ENCODE results near the gene MYO5C. TPM values are rescaled to one million over a fixed set of nuclear protein-coding genes. Genes with fewer than 3 reads are reported as not detected.

MYO5C gene
- total RNA-seq, 1 donor = not detected

DNA sequence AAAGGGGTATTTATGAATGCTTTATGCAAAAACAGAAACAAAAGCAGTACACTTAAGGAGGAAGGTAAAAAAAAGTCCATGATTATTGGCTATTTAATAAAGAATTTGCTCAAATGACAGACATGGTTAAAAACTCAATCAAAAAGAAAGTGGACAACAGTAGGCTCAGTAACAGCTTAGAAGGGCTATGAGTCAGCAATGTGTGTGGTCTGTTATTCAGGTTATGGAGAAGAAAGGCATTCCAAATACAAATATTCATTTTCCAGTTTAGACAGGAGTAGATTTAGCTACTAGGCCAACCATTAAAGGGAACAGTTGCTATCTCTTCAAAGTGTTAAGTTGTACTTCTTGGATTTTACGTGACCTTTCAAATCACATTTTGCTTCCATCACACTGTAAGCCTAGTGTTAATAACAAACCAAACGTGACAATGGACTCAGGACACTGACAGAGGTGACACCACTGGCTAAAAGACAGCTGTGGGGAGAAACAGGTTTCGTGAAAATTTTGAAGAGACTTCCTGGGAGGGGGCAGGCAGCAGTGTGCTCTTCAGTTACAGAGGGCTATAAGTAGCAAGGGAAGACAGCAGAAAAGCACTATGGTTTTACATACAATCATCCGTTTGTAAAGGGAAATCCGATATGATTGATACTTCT is 41.7 kb upstream of the MYO5C start:
- DNase-seq (ENCODE audit: low read depth) = peak; percentile 42
- no peak for TF ChIP-seq CTCF (IDR thresholded peaks at IDR 0.05; ENCODE audit: insufficient read depth, low read depth, low read length)
- H3K4me3 ChIP-seq (ENCODE audit: low read depth, low read length) = no peak overlapping the region

DNA sequence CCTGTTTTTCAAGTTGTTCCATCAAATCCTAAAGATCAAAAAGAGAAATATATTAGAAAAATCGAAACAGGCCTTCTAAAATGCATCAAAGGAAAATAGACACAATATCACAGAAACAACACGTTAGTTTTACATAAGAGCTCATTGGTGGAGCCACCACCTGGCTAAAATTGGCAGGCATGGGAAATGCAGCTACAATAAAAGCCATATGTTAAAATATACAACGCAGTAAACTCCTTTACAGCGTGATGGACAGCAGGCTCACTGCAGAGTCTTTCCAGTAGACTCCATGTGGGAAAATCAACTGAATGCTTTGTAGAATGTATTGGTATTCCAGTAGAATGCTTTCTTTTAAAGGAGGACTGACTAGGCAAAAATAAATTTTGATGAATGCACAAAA is 40.9 kb upstream of the MYO5C start:
- DNase-seq (ENCODE audit: low read depth) = no peak

GRCh38 chr15:52334491-52335160 is 39.0 kb upstream of the MYO5C start:
- TF ChIP-seq CTCF (IDR thresholded peaks at IDR 0.05; ENCODE audit: insufficient read depth, low read depth, low read length) = no peak
- no peak for DNase-seq (ENCODE audit: low read depth)
- no peak overlapping the region for H3K4me3 ChIP-seq (ENCODE audit: low read depth, low read length)

More for the DNA sequence above, 40.9 kb upstream of the MYO5C start:
- TF ChIP-seq CTCF (IDR thresholded peaks at IDR 0.05; ENCODE audit: insufficient read depth, low read depth, low read length) = no peak
- H3K4me3 ChIP-seq (ENCODE audit: low read depth, low read length) = no peak overlapping the region

- H3K4me3 ChIP-seq (ENCODE audit: low read depth, low read length) = no peak overlapping the region
- DNase-seq (ENCODE audit: low read depth) = peak; percentile 56
- TF ChIP-seq CTCF (IDR thresholded peaks at IDR 0.05; ENCODE audit: insufficient read depth, low read depth, low read length) = peak; percentile 54
These were observed 36.1 kb upstream of the MYO5C start for GRCh38 chr15:52331490-52332240.

DNA sequence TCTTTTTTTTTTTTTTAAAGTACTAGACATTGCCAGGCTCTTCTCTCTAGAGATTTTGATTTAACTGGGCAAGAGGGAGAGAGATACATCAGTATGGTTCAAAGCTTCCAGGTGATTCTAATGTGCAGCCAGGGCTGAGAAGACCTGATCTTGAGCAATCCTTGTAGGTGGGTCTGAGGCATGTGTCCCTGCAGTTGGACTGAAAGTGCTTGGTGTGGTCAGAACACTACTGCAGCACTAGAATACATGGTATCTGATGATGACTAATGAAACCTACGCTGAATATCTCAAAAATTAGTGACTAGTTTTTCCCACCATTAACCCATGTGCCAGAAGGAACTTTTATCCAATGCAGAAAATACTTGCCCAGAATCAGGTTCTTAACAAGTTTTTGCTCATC is 34.4 kb upstream of the MYO5C start:
- no peak for DNase-seq (ENCODE audit: low read depth)
- TF ChIP-seq CTCF (IDR thresholded peaks at IDR 0.05; ENCODE audit: insufficient read depth, low read depth, low read length) = no peak
- no peak overlapping the region for H3K4me3 ChIP-seq (ENCODE audit: low read depth, low read length)

GRCh38 chr15:52329150-52329549 is 33.5 kb upstream of the MYO5C start:
- H3K4me3 ChIP-seq (ENCODE audit: low read depth, low read length) = no peak overlapping the region
- TF ChIP-seq CTCF (IDR thresholded peaks at IDR 0.05; ENCODE audit: insufficient read depth, low read depth, low read length) = no peak
- no peak for DNase-seq (ENCODE audit: low read depth)
